ENCODE data around the gene NEU2.

- no peak for TF ChIP-seq CTCF (IDR thresholded peaks at IDR 0.05)
- TF ChIP-seq POLR2A (IDR thresholded peaks at IDR 0.05), result no peak
These were observed 42.9 kb downstream of the NEU2 start for GRCh38 chr2:233075141-233075965.

All from thyroid gland (tissue), 4 donors.